BJ (cell line): Measurements from ENCODE around the gene LPGAT1. TPM values are rescaled to one million over a fixed set of nuclear protein-coding genes. Genes with fewer than 3 reads are reported as not detected.

ENCODE experiments used
- CTCF ChIA-PET: fragments of 350-600 bp; formaldehyde crosslinking; extraction: SDS; loops from one replicate; lab custom pipeline; 2021; ENCODE audit warnings: antibody characterized with exemption, inconsistent platforms; lab: Yijun Ruan, JAX
- POLR2A ChIA-PET: fragments of 300-600 bp; sonication (Branson Sonifier 250); formaldehyde crosslinking; extraction: SDS; loops from one replicate; lab custom pipeline; 2021; ENCODE audit warnings: antibody characterized with exemption; lab: Charles Lee
- DNase-seq: peaks from one replicate; pipeline ENCODE4 v3.0.0-alpha.2; 2011; ENCODE audit warnings: low read depth
- H3K27me3 ChIP-seq: 2 replicates; pipeline ENCODE4 v1.6.0; 2011; ENCODE audit warnings: low read length; ENCODE audit not compliant: control insufficient read depth, insufficient read depth
- H3K36me3 ChIP-seq: 2 replicates; pipeline ENCODE4 v1.5.1; 2011; ENCODE audit warnings: low read length; ENCODE audit not compliant: control insufficient read depth, insufficient read depth
- H3K4me3 ChIP-seq: 2 replicates; pipeline ENCODE4 v1.5.1; 2011; ENCODE audit warnings: low read depth, mild to moderate bottlenecking, control low read depth, low read length
- CTCF ChIP-seq: IDR thresholded peaks from 2 replicates; pipeline ENCODE4 v1.5.1; 2011; ENCODE audit warnings: low read depth, mild to moderate bottlenecking, control low read depth, inconsistent platforms, low read length, moderate library complexity; ENCODE audit not compliant: insufficient read depth
- polyA plus RNA-seq: library from polyadenylated mRNA; depleted of rRNA; stranded (reverse); fragments of >200 nt; gene quantifications from 2 replicates; pipeline ENCODE4 v1.2.3, GENCODE V29; 2011

Gene LPGAT1
- polyA plus RNA-seq, 1 experiment: 7.7 TPM

GRCh38 chr1:211833174-211833820 lies 2.7 kb upstream of the LPGAT1 start:
- TF ChIP-seq CTCF: no peak
- Histone ChIP-seq H3K27me3 (peaks cover 2% of the 10 kb centered on the region), H3K4me3 (no peak overlapping the region), H3K36me3 (no peaks in the 10 kb centered on the region)
- ChIA-PET CTCF (interaction anchor here (0.7 to 1.5 kb wide), 3 partner anchors 20 to 135 kb away, joined by 3 to 5 read pairs (median 3); no protein-coding TSS in a partner anchor), POLR2A (no interaction called here)
- DNase-seq: no peak

- Histone ChIP-seq H3K4me3 (no peak overlapping the region), H3K36me3 (no peaks in the 10 kb centered on the region), H3K27me3 (peaks cover 2% of the 10 kb centered on the region)
- no peak for DNase-seq
- ChIA-PET POLR2A (no interaction called here), CTCF (interaction anchor here (1.0 kb wide), 1 partner anchor 134 kb away, joined by 3 read pairs; no protein-coding TSS in a partner anchor)
- TF ChIP-seq CTCF: no peak
Measured at GRCh38 chr1:211832661-211833060, 2.1 kb upstream of the LPGAT1 start.

- CTCF ChIA-PET: interaction anchor here (0.6 to 1.0 kb wide), 5 partner anchors 9 to 335 kb away, joined by 3 to 5 read pairs (median 3); no protein-coding TSS in a partner anchor
- POLR2A ChIA-PET: no interaction called here
Measured at GRCh38 chr1:211831558-211832323, 1.2 kb upstream of the LPGAT1 start.

GRCh38 chr1:211830055-211830327 lies 572 bp downstream of the LPGAT1 start:
- no peak for DNase-seq
- no peak for TF ChIP-seq CTCF
- ChIA-PET POLR2A (no interaction called here), CTCF (interaction anchor here (3.0 kb wide), 1 partner anchor 132 kb away, joined by 15 read pairs; no protein-coding TSS in a partner anchor)
- Histone ChIP-seq H3K4me3 (peak overlapping the region; percentile 68), H3K27me3 (no peaks in the 10 kb centered on the region), H3K36me3 (no peaks in the 10 kb centered on the region)

More at GRCh38 chr1:211831558-211832323, 1.2 kb upstream of the LPGAT1 start:
- no peak for TF ChIP-seq CTCF
- H3K36me3 ChIP-seq: no peaks in the 10 kb centered on the region
- no peak overlapping the region for H3K4me3 ChIP-seq
- H3K27me3 ChIP-seq: peaks cover 2% of the 10 kb centered on the region
- no peak for DNase-seq

- Histone ChIP-seq H3K27me3 (no peaks in the 10 kb centered on the region), H3K36me3 (no peaks in the 10 kb centered on the region), H3K4me3 (peak overlapping the region; percentile 68)
- no peak for DNase-seq
- POLR2A ChIA-PET: no interaction called here
- peak; percentile 32 for TF ChIP-seq CTCF
- CTCF ChIA-PET: interaction anchor here (0.6 to 3.0 kb wide), 11 partner anchors 14 to 409 kb away, joined by 3 to 15 read pairs (median 4); partner anchors contain the start of genes DTL and INTS7
Measured at GRCh38 chr1:211829343-211830054, 1.1 kb downstream of the LPGAT1 start.
